ENCODE data around the gene CEP44.

DNA sequence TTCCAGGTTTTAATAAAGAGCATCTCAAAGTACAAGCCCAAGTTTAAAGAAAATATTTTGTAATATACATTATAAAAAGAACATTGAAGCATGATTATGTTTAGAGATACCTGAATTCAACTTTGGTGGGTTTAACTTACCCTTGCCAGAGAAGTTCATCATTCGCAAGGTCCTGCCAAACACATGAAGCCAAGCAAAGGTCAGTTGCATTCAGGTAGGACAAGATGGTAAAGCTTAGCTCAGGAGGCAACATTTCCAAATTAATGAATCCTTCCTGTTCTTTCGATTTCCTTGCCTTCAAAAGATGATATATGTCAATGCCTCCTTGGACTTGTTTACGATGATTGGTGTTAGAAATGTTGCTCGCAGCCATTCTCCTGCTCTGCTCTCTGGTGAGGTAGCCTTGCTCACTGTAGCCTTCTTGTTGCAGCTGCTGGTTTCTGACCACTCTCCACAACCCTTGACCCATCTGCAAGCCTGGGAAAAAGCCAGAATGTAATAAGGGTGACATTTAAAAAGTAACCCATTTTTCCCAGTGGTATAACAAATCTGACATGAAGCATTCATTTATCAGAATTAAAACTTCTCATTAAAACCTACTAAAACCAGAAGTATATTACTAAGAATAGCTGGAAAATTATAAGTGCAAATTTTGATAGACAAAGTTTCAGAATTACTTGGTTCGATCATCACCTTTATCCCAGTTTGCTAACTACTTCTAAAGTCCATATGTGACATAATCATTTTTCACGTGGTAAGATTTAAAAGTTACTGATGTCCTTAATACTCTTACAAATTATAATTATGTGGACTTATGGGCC lies 20.9 kb upstream of the CEP44 start:
- TF ChIP-seq, protein P1, sequence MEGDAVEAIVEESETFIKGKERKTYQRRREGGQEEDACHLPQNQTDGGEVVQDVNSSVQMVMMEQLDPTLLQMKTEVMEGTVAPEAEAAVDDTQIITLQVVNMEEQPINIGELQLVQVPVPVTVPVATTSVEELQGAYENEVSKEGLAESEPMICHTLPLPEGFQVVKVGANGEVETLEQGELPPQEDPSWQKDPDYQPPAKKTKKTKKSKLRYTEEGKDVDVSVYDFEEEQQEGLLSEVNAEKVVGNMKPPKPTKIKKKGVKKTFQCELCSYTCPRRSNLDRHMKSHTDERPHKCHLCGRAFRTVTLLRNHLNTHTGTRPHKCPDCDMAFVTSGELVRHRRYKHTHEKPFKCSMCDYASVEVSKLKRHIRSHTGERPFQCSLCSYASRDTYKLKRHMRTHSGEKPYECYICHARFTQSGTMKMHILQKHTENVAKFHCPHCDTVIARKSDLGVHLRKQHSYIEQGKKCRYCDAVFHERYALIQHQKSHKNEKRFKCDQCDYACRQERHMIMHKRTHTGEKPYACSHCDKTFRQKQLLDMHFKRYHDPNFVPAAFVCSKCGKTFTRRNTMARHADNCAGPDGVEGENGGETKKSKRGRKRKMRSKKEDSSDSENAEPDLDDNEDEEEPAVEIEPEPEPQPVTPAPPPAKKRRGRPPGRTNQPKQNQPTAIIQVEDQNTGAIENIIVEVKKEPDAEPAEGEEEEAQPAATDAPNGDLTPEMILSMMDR (IDR thresholded peaks at IDR 0.05; ENCODE audit: low read length): no peak
- TF ChIP-seq EZH2 (optimal IDR thresholded peaks at IDR 0.05; ENCODE audit: low read depth, low read length) (no peak), EZH2phosphoT487 (IDR thresholded peaks at IDR 0.05; ENCODE audit: low read length) (no peak)

Data from MM.1S (cell line).